Prostate gland (tissue), 2 donors: Measurements from ENCODE around the gene STAT5B. TPM values are rescaled to one million over a fixed set of nuclear protein-coding genes. Genes with fewer than 3 reads are reported as not detected.
A peak's percentile ranks its signal among the peaks of the same experiment; 100 is the strongest.

Experiments
- DNase-seq: peaks from one replicate; pipeline ENCODE4 v3.0.0-alpha.2; 2019; ENCODE audit warnings: low spot score
- H3K27ac ChIP-seq, 2 donors: fragments of 200-600 bp; sonication (generic); 2 replicates each; pipeline ENCODE4 v1.5.1; 2017 to 2019
- H3K27me3 ChIP-seq: fragments of 200-600 bp; sonication (generic); replicated peaks from 2 replicates; pipeline ENCODE4 v1.5.1; 2019; ENCODE audit not compliant: insufficient read depth
- H3K36me3 ChIP-seq, 2 donors: fragments of 200-600 bp; sonication (generic); 1 replicate in 1 of 2; 2 replicates in 1 of 2; pipeline versions ENCODE4 v1.5.1 to v1.8.1; 2017 to 2019
- H3K4me1 ChIP-seq: fragments of 200-600 bp; sonication (generic); replicated peaks from 2 replicates; pipeline ENCODE4 v1.5.1; 2019
- H3K4me3 ChIP-seq, 2 donors: fragments of 200-600 bp; sonication (generic); 2 replicates each; pipeline ENCODE4 v1.5.1; 2017 to 2019
- H3K9me3 ChIP-seq: fragments of 200-600 bp; sonication (generic); 2 replicates; pipeline ENCODE4 v1.5.1; 2017
- POLR2A ChIP-seq: fragments of 450-650 bp; IDR thresholded peaks from one replicate; pipeline ENCODE4 v1.6.1; 2016; ENCODE audit warnings: antibody characterized with exemption, mild to moderate bottlenecking
- POLR2AphosphoS5 ChIP-seq: sonication (generic); formaldehyde crosslinking; IDR thresholded peaks from one replicate; pipeline ENCODE4 v1.6.1; 2017; ENCODE audit warnings: antibody characterized with exemption
- WGBS: methylation state at CpG from one replicate; pipeline ENCODE4 v1.1.5; 2018; 5-methylcytosine and 5-hydroxymethylcytosine counted together
- intact Hi-C: fragments of 100-400 bp; cut with DNase I; formaldehyde crosslinking; loops from one replicate; pipeline ENCODE4 v1.14.2; 2022
- total RNA-seq, 2 donors: library from RNA; depleted of rRNA; stranded (reverse); fragments of >200 nt; gene quantifications; one replicate each; pipeline ENCODE4 v1.1.0, GENCODE V29; 2016
- TF ChIP-seq, protein P1 (sequence below), 4 experiments: fragments of 200-600 bp in 2 of 4; fragments of 450-650 bp in 2 of 4; sonication (generic) in 2 of 4; IDR thresholded peaks; 1 replicate in 3 of 4; 2 replicates in 1 of 4; pipeline ENCODE4 v1.5.1; 2016 to 2019; ENCODE audit warnings: antibody characterized with exemption in 4 of 4, mild to moderate bottlenecking in 2 of 4, moderate library complexity in 2 of 4

Gene STAT5B
- total RNA-seq, 2 donors from 2014 or later, result 58.0 to 83.8 TPM

DNA sequence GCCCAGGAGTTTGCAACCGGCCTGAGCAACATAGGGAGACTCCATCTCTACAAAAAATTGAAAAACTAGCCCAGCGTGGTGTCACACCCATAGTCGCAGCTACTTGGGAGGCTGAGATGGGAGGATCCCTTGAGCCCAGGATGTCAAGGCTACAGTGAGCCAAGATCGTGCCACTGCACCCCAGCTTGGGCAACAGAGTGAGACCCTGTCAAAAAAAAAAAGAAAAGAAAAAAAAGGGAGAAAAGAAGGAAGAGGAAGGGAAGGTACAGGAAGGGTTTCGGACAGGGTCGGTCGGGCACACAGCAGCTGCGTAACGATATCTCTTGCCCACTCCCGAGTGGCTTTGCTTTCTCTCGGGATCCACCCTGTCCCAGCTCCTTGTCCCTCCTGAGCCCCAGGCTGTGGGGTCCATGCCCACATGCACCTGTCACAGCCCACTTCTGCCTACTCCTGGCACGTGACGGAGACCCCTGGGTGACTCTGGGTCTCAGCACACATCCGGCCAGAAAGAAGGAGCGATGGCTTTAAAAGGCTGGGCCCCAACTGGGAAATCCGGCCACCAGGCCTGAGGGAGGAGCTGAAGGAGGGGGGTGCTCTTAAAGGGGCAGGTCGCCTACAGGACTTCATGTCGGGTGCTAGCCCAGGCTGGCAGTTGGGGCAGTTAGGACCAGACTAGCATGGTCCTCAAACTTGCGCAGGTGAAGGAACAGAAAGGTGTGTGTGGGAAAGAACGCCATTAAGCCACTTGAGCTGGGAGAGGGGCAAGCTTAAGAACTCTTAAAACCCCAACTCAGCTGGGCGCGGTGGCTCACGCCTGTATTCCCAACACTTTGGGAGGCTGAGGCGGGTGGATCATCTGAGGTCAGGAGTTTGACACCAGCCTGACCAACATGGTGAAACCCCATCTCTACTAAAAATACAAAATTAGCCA, 82.0 kb downstream of the STAT5B start, which contains the start of gene GHDC:
GHDC (minus strand) TSS at position 526 of the 931 bp plus-strand sequence. CDS start 913 bp downstream, outside the sequence.
- WGBS, result 23% methylated on average over 24 of the region's 24 CpGs
- peak within 1 kb of the TSS; percentile 50 to 77 for H3K4me3 ChIP-seq
- no peaks in the 10 kb centered on the region for H3K36me3 ChIP-seq
- no peaks in the 10 kb centered on the region for H3K4me1 ChIP-seq
- peak within 1 kb of the TSS; percentile 67 to 79 for H3K27ac ChIP-seq
- peak; percentile 84 for DNase-seq
- TF ChIP-seq, protein P1, sequence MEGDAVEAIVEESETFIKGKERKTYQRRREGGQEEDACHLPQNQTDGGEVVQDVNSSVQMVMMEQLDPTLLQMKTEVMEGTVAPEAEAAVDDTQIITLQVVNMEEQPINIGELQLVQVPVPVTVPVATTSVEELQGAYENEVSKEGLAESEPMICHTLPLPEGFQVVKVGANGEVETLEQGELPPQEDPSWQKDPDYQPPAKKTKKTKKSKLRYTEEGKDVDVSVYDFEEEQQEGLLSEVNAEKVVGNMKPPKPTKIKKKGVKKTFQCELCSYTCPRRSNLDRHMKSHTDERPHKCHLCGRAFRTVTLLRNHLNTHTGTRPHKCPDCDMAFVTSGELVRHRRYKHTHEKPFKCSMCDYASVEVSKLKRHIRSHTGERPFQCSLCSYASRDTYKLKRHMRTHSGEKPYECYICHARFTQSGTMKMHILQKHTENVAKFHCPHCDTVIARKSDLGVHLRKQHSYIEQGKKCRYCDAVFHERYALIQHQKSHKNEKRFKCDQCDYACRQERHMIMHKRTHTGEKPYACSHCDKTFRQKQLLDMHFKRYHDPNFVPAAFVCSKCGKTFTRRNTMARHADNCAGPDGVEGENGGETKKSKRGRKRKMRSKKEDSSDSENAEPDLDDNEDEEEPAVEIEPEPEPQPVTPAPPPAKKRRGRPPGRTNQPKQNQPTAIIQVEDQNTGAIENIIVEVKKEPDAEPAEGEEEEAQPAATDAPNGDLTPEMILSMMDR (IDR thresholded peaks at IDR 0.05), result peak in 2 of 4 experiments; percentile 24 to 38
- TF ChIP-seq POLR2AphosphoS5, result peak; percentile 92
- peak; percentile 19 for TF ChIP-seq POLR2A
- no peaks in the 10 kb centered on the region for H3K27me3 ChIP-seq
- intact Hi-C loops, result no loop called here
- no peaks in the 10 kb centered on the region for H3K9me3 ChIP-seq

DNA sequence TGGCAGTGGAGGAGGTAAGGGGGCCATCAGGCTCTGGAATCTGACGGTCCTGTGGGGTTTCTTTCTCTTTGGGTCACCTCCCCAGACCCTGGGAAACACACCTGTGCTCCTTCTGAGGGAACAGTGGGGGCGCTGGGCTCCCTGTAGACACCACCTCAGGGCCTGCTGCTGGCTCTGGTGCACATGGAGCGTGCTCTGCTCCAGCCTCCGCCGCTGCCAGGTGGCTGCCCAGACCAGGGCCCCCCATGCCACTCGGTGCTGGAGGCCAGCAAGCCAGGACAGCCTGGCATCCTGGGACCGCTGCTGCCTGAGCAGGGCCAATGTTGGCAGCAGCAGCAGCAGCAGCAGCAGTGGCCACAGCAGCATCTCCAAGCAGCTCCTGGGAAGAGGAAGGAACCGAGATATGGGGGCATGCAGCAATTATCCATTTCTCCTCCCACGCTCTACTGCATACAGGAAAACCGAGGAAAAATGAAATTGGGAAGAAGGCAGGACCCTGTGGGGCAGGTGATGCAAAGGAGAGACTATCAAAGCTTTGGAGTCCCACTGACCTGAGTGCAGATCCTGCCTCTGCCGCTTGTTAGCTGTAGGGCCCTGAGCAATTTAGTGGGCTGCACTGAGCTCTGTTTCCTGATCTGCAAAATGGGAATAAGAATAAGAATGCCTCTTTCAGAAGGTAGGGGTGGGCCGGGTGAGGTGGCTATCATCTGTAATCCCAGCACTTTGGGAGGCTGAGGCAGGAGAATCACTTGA, 82.8 kb downstream of the STAT5B start:
- TF ChIP-seq POLR2A, result no peak
- TF ChIP-seq, protein P1 (IDR thresholded peaks at IDR 0.05), result no peak
- TF ChIP-seq POLR2AphosphoS5, result no peak
- H3K27ac ChIP-seq, result peak overlapping the region; percentile 67 to 79
- WGBS, result 78% methylated on average over 12 of the region's 12 CpGs

DNA sequence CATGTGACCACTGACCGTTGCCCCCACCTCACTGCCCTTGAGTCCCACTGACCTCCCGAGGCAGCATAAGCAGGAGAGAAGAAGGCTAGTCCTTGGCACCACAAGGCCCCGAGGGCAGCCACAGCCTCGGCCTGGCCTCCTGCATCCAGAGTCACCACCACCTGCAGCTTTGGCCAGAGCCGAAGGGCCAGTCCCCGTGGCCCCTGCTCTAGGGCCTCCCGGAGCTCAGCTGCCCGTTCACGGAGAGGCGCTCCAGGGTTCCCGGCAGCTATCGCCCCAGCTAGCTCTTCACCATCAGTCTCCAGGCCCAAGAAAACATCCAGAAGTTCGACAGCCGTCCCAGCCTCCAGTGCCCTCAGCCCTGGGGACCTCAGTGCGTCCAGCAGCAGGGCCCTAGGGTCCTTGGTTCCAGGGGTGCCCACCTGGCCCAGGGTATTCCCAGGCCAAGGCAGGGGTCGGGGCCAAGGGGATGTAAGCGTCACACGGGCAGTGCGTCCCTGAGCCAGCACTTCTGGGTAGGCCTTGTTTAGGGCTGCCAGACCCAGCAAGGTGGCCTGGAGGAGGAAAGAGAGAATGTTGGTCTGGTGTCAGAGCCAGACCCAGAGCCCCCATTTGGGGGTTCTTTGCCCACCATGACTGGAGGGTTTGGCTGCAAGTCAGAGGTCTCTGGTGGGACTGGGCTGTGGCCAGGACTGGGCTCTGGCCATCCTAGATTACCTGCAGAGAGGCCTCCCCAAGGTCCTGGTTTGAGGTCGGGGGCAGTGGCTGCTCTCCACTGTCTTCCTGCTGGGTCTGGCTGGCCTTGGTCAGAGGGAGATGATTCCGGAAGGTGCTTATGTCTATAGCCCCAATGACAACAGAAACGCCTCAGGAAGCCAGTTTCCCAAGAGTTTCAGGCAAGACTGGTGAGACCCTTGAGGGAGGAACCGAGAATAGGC, 83.7 kb downstream of the STAT5B start:
- intact Hi-C loops, result no loop called here
- no peak for DNase-seq
- no peak overlapping the region for H3K27ac ChIP-seq
- TF ChIP-seq POLR2AphosphoS5, result no peak
- TF ChIP-seq POLR2A, result no peak
- TF ChIP-seq, protein P1 (IDR thresholded peaks at IDR 0.05), result no peak
- H3K4me3 ChIP-seq, result no peak overlapping the region
- WGBS, result 94% methylated on average over 23 of the region's 23 CpGs
- H3K9me3 ChIP-seq, result no peaks in the 10 kb centered on the region
- no peaks in the 10 kb centered on the region for H3K36me3 ChIP-seq
- H3K27me3 ChIP-seq, result no peaks in the 10 kb centered on the region
- H3K4me1 ChIP-seq, result no peaks in the 10 kb centered on the region

More for the DNA sequence above, 82.8 kb downstream of the STAT5B start:
- no peak for DNase-seq
- Histone ChIP-seq H3K9me3 (no peaks in the 10 kb centered on the region), H3K27me3 (no peaks in the 10 kb centered on the region), H3K4me3 (peak overlapping the region; percentile 50 to 77), H3K36me3 (no peaks in the 10 kb centered on the region), H3K4me1 (no peaks in the 10 kb centered on the region)
- intact Hi-C loops, result no loop called here

DNA sequence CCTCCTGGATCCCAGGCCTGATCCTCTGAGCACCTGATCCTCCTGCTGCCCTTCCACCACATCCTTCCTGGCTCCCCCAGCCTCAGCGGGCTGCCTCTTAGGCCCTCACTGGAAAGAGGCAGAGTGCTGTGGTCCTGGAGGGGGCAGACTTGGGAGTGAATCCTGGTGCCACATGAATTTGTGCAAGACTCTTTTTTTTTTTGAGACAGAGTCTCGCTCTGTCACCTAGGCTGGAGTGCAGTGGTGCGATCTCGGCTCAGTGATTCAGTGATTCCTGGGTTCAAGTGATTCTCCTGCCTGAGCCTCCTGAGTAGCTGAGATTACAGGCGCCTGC, 84.9 kb downstream of the STAT5B start:
- intact Hi-C loops, result no loop called here
- 97% methylated on average over 5 of the region's 5 CpGs for WGBS
- TF ChIP-seq, protein P1 (IDR thresholded peaks at IDR 0.05), result no peak
- TF ChIP-seq POLR2A (no peak), POLR2AphosphoS5 (no peak)

More for the DNA sequence above, 84.9 kb downstream of the STAT5B start:
- Histone ChIP-seq H3K27me3 (no peaks in the 10 kb centered on the region), H3K4me3 (no peak overlapping the region), H3K4me1 (no peaks in the 10 kb centered on the region), H3K36me3 (no peaks in the 10 kb centered on the region), H3K9me3 (no peaks in the 10 kb centered on the region), H3K27ac (no peak overlapping the region)
- no peak for DNase-seq
